Stimulated activated CD8-positive, alpha-beta memory T cell treated with anti-CD3 and anti-CD28 coated beads, Interleukin-7, amount 100 ng/mL, for 1 hour (primary cell): ENCODE measurements around the gene SLC49A3.
A peak's percentile ranks its signal among the peaks of the same experiment; 100 is the strongest.

Experiments
- DNase-seq, 2 donors: peaks; one replicate each; pipeline ENCODE4 v3.0.0-alpha.2; 2020; ENCODE audit warnings: low read depth in 2 of 2

Gene SLC49A3

DNA sequence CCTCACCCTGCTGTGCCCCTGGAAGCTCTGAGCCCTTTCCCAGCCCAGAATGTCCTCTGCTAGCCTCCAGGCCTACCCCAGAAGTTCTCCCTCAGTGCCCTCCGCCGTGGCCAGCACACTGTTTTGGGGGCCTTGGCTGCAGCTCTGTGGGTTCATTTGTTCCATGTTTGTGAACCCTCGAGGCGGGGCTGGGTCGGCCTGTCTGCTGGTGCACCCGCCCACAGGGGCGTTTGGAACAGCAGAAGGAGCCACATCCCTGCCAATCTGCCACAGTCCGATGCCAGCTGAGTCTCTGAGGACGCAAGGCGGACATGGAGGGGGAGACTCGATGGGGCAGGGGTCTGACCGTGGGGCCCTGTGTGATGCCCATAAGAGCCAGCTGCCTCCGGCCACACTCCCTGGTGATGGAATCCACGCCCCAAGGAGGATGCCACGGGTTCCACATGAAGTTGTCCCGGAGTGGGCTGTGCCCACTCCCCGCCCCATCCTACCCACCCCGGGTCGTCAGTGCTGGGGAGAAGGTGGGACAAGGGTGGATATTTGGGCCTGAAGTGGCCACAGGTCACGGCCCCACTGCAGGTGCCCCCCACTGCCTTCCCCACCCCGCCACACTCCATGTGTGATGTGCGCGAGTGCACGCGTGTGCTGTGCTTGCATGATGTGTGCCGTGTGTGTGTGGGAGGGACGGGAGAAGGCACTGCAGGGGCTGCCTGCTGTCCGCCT is 22.0 kb downstream of the SLC49A3 start:
- DNase-seq: no peak

DNA sequence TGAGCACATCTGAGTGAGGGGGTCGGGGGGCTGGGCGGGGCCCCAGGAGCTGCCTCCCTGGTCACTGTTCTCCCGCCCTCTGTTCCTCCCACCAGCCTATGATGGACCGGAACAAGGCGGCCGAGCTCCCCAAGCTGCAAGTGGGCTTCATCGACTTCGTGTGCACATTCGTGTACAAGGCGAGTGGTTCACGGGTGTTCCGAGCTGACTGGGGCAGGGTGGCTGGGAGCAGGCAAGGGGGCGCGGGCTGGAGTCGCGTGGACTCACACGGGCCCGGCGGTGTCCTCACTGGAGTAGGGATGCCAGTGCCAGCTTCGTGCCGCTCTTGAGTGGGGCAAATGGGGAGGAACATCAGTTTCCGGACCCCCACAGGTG is 22.5 kb downstream of the SLC49A3 start:
- no peak for DNase-seq

DNA sequence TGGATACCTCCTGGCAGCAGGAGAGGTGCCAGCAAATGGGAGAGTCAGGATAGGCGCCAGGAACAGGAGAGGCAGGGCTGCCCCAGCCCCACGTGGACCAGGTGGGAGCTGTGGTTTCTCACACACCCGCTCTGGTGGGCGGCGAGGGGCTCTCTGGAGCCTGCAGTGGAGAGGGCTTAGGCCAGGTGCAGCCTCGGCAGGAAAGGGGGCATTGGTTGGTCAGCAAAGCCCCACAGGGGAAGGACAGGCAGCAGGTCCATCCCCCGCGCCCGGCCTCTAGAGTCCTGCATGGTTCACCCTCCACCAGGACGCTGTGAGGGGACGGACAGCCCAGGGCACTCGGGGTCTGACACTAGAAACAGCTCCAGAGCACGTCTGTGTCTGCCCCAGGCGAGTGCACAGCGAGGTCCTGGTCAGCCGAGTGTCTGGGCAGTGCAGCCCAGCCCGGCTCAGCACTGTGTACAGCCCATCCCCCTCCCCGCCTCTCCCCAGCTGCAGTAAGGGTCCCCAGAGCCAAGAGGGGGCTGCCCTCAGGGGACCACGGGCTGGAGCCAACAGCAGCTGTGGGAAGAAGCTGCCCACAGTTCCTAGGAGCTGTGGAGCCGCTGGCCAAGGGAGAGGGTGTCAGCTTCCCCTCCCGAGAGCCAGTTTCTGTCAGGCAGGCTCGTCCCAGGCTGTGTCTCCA is 23.1 kb downstream of the SLC49A3 start:
- DNase-seq: no peak

DNA sequence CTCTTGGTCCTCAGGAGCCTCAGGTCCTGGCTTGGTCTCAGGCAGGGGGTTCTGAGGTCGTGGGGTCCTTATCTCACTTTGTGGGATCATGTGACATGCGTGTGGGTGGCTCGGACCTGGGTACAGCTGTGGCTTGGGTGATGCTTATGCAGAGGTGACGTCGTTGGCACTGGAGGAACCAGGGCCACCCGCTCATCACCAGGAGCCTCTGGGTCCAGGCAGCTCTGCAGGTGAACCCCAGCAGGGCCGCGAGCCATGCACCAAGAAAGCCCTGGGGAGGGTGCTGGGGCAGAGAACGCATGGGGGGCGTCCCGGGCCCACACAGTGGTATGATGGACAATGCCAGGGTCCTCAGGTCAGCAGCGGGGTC is 23.6 kb downstream of the SLC49A3 start:
- DNase-seq: no peak

DNA sequence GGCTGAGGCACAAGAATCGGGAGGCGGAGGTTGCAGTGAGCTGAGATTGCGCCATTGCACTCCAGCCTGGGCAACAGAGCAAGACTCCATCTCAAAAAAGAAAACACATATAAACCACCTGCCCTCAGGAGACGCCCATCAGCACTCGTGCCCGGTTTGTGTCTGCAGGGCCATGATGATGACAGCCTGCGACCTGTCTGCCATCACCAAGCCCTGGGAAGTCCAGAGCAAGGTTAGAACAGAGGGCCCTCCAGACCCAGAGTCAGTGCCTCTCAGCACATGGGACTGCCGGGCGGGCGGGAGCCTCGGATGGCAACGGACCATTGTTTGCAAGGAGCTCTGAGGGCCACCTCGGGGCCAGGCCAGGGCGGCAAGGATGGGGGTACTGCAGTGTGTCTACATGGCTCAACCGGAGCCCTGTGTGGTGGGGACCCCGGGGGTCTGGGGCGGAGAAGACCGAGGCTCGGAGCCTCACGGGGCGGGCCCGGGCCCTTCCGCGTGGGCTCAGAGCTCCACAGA is 24.2 kb downstream of the SLC49A3 start:
- no peak for DNase-seq

DNA sequence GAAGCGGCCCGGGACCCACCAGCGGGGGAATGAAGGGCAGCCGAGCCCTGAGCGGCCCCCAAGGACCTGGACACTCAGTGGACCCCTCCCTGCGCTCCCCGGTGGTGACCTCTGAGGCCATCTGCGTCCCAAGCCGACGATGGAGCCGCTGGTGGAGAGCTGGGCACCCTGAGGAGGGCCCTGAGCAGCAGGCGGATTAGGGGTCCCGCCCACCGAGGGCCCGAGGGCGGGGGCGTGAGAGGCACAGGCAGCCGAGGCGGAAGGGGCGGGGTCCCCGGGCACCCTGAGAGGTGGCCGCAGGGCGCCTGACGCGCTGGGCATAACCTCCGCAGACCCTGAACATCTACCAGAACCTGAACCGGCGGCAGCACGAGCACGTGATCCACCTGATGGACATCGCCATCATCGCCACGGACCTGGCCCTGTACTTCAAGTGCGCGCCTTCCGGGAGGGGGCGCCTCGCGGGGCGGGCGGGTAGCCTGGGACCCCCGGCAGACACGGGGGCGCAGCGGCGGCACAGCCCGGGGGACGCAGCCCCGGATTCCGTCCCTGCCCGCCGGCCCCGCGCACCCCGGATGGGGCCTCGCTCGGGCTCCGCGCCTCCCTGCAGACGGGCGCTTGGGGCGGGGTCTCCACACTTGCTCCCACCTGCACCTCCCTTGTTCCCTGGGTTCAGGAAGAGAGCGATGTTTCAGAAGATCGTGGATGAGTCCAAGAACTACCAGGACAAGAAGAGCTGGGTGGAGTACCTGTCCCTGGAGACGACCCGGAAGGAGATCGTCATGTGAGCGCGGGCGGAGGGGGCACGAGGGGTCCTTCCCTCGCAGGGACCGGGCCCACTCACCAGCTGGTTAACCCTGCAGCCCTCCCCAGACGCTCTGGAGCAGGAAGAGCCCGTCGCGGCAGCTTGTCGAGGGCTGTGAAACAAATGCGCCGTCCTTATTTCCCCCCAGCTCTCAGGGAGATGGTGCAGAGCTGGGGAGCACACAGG is 25.2 kb downstream of the SLC49A3 start:
- DNase-seq: peak; percentile 55 to 60

DNA sequence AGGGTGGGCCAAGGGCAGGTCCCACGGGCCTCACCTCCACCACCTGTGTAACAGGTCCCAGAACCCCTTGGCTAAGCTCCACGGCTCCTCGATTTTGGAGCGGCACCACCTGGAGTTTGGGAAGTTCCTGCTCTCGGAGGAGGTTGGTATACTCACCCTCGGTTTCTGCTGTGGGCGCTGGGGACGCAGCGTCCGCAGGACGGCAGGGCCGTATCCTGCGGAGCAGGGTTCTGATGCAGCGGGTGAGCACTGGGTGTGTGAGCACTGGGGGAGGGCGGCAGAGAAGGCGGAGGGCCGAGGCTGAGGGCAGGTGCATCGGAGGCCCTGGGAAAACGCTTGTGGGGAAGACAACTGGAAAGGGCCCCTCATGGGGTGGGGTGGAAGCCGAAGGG is 25.9 kb downstream of the SLC49A3 start:
- DNase-seq: no peak

DNA sequence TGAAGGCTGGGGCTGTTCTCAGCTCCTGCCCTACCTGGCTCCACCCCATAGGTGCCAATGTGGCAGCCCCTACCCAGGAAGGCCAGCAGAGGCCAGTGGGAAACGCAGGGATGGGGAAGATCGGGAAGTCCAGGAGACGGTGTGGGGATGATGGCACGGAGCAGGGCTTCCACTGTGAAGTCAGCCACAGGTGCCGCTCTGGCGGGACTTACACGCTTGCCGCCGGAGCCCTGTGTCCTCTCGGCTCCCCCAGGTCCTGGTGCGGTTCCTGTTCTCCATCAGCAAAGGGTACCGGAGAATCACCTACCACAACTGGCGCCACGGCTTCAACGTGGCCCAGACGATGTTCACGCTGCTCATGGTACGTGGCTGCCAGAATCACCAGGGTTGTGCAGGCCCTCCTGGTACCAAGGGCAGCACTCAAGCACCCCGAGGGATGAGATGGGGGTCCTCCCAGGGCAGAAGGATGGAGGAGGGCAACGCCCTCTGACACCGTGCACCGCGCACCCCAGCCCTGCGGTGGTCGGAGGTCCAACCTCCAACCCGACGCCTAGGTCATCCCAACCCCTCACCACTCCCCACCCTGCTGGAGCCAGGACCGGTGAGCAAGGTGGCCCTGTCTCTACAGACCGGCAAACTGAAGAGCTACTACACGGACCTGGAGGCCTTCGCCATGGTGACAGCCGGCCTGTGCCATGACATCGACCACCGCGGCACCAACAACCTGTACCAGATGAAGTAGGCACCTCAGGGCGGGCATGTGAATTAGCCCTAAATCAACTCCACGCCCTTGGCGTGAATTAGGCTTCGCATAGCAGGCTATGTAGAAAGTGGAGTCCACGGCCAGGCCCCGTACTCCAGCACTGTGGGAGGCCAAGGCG is 26.8 kb downstream of the SLC49A3 start:
- no peak for DNase-seq

DNA sequence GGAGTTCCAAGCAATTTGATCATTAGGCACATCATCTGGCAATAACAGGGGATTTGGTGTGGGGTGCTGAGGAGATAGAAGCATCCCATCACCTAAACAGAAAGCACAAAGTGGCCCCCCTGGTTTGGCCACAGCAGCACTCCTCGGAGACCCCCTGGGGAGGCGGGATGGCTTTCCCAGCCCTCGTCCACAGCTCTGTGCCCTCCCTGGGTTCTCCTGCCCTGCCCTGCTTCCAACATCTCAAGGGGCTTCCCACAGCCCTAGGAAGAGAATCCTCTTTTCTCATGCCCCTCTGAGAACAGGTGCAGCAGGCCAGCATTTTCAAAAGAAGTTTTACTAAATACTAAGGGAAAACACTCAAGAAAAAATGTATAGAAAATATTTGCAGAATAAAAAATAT is 27.7 kb downstream of the SLC49A3 start:
- no peak for DNase-seq

DNA sequence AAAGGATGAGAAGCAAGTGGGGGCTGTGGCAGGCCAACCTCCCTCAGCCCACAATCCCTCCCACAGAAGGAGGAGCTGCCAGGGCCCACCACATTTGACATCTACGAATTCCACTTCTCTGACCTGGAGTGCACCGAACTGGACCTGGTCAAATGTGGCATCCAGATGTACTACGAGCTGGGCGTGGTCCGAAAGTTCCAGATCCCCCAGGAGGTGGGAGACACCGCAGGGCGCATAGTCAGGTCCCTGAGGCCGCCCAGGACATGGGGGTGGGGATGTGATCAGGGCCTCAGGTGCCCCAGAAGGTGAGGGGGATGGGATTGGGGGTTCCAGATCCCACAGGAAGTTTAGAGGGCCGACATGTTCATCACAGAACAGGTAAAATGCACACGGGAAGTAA is 28.6 kb downstream of the SLC49A3 start:
- DNase-seq: no peak

DNA sequence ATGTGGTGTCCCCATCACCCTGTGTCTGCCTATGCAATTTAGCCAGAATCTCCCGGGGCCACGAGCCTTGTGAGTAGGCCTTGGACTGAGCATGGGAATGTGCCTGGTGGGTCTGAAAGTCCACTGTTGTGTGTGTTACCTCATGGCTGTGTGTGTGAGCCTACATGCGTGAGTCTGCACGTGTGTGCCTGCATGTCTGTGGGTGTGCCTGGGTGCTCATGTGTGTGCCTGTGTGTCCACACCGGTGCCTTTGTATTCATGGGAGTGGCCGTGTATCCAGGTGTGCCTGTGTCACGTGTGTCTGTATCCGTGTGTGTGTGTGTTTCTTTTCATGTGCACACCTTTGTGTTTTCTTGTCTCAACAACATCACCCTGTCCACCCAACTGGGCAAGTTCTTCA is 29.1 kb downstream of the SLC49A3 start:
- DNase-seq: no peak

DNA sequence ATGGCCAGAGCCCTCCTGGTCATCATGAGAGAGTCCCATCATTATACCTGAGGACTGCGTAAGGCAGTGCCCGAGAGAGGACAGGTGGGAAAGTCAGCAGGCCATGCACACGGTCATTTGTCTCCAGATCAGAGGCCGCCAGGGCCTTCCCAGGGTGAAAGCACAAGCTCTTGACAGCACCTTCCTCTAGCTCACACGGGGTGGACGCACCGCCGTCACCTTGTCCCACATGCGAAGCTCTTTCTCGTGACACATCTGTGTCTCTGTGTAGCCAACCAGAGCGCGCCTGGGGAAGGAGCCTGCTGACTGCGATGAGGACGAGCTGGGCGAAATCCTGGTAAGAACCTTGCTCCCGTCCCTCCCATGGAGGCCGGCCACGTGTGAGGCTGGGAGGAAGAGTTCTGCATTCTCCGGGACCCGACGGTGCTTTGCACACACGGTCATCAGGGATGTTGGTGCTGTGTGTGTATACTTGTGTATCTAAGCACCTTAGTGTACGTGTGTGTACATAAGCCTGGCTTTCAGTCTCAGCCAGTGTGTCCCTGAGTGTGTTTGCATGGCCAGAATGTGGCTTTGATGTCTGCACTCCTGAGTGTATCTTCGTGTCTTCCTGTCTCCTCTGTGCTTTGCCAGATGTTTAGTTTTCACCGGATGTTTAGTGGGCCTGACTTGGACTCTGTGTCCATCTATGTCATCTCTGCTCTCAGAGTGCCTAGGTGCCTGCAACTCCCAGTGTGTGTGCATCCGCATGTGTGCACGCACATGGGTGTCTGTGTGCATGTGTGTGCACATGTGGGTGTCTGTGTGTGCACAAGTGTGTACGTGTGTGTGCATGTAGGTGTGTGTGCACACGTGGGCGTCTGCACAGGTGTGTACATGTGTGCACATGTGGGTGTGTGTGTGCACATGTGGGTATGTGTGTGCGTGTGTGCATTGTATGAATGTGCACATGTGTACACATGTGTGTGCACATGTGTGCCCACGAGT is 30.0 kb downstream of the SLC49A3 start:
- no peak for DNase-seq

DNA sequence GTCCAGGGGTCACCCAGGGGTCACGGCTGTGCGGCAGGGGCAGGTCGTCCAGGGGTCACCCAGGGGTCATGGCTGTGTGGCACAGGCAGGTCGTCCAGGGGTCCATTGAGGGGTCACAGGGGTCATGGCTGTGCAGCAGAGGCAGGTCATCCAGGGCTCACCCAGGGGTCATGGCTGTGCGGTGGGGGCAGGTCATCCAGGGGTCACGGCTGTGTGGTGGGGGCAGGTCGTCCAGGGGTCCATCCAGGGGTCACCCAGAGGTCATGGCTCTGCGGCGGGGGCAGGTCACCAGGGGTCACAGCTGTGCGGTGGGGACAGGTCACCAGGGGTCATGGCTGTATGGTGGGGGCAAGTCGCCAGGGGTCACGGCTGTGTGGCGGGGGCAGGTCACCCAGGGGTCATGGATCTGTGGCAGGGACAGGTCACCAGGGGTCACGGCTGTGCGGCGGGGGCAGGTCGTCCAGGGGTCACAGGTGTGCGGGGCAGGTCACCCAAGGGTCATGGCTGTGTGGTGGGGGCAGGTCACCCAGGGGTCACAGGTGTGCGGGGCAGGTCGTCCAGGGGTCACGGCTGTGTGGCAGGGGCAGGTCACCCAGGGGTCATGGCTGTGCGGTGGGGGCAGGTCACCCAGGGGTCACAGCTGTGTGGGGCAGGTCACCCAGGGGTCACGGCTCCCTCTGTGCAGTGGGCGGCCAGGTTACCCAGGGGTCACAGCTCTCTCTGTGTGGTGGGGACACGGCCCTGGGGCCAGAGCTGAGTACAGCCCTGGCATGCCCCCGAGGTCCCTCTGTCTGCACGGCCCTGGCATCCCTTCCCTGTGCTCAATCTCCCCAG is 30.9 kb downstream of the SLC49A3 start:
- no peak for DNase-seq

DNA sequence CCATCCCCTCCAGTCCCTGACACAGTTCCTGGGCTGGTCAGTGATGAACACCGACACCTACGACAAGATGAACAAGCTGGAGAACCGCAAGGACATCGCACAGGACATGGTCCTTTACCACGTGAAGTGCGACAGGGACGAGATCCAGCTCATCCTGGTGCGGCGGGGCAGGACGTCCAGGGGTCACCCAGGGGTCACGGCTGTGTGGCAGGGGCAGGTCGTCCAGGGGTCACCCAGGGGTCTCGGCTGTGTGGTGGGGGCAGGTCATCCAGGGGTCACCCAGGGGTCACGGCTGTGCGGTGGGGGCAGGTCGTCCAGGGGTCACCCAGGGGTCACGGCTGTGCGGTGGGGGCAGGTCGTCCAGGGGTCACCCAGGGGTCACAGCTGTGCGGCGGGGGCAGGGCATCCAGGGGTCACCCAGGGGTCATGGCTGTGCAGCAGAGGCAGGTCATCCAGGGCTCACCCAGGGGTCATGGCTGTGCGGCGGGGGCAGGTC is 31.6 kb downstream of the SLC49A3 start:
- DNase-seq: no peak

DNA sequence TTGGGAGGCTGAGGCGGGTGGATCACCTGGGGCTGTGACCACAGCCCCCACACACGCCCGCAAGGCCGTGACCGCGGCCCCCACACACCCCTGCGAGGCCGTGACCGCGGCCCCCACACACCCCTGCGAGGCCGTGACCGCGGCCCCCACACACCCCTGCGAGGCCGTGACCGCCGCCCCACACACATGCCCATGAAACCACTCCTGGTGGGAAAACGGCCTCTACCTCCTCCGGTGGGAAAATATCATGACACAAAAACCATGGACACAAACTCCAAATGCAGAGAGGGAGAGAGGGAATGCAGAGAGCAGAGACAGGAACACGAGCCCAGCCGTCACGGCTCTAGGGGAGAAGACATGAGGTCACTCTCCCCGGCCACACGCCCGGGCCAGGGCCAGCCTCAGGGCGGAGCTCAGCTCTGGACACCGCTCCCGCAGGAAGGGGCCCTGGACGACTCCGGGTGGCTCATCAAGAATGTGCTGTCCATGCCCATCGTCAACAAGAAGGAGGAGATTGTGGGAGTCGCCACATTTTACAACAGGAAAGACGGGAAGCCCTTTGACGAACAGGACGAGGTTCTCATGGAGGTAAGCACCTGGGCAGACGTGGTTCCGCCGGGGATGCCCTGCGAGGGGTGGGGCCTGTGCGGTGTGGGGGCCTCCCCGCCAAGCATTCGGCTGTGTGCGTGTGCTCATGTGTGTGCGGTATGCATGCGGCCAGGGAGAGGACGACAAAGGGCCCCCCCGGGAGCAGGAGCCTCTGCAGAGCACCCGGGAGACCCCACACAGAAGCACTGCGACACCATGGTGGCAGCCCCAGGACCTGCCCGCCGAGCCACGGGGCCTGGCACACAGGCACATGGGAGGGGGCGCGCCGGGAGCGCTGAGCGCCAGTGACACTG is 32.3 kb downstream of the SLC49A3 start:
- DNase-seq: no peak

DNA sequence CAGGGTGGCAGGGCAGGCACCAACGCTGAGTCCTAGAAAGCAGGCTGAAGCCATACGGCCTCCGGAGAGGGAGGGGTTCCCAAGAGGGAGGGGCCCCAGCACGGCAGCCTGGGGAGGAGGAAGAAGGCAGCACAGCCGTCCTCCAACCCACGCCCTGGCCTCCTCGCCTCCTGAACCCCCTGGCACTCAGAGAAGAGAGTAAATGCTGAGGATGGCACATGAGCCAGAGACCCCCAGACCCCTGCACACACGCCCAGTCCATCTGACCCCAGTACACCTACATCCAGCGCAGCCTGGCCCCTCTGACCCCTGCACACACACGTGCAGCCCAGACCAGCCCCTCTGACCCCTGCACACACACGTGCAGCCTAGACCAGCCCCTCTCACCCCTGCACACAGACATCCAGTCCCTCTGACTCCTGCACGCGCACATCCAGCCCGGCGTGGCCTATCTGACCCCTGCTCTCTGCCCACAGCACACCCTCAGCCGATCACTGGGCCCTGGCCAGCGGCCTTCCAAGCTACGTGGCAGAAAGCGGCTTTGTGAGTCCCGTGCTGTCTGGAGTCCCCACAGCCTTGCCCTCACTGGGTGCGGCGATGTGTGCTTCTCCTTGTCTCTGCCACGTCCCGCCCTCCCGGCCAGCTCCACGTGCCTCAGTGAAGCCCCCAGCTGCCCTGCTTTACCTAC is 33.3 kb downstream of the SLC49A3 start:
- DNase-seq: no peak

DNA sequence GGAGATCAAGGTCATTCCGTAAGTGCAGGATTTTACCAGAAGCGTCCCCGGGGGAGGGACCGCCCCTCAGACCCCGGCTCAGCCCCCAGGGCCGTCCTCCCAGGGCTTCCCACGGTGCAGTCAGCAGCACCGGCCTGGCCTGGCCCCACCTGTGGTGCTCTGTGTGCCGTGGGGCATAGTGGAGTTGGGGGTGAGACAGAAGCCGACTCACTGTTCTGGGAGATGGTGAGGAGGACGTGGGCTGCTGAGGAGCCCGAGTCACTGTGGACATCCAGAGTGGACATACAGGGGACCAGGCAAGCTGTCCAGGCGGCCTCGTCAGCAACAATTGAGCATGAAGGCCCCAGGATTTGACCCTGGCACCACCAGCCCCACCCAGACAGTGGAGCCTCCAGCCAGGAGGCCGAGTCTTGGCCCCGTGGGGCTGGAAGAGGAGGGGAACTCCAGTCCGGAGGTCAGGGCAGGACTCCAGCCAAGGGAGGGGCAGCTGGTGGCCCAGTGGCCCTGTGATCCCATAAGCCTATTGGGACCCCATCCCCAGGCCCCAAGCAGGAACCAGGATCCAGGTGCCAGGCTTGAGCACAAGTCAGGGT is 34.0 kb downstream of the SLC49A3 start:
- DNase-seq: no peak
